Measurements from ENCODE around the gene WFIKKN1. TPM values are rescaled to one million over a fixed set of nuclear protein-coding genes. Genes with fewer than 3 reads are reported as not detected.

WFIKKN1 gene
- total RNA-seq, 2 experiments from 2014 or later, result 0.47 to 1.2 TPM

GRCh38 chr16:673399-673991, 42.7 kb downstream of the WFIKKN1 start:
- no peak overlapping the region for H2AFZ ChIP-seq (ENCODE audit: low read length)
- BruUV-seq (replicated peaks), result TSS peak; percentile 83
- no peak overlapping the region for H3K4me3 ChIP-seq (ENCODE audit: low read depth, low read length, poor library complexity, severe bottlenecking)
- H3K79me2 ChIP-seq (ENCODE audit: insufficient read depth, low read depth, low read length), result peaks cover 7% of the 10 kb centered on the region; the same call in 1 of the 2 replicates
- intact Hi-C loops (cut with micrococcal nuclease; ENCODE audit: unreplicated experiment), result no loop called here
- peaks cover 14% of the 10 kb centered on the region for H3K4me1 ChIP-seq (ENCODE audit: insufficient read depth, low read length, poor library complexity, severe bottlenecking)
- no peaks in the 10 kb centered on the region for H3K9me2 ChIP-seq (ENCODE audit: insufficient read depth, low read length)
- H3K36me3 ChIP-seq (ENCODE audit: insufficient read depth, low read length), result peaks cover 45% of the 10 kb centered on the region
- CTCF ChIA-PET (ENCODE audit: unreplicated experiment), result no interaction called here
- TF ChIP-seq EZH2phosphoT487 (IDR thresholded peaks at IDR 0.05; ENCODE audit: borderline replicate concordance, low read depth, low read length) (no peak), CTCF (conservative IDR thresholded peaks at IDR 0.05; ENCODE audit: low read length) (no peak)
- no peak overlapping the region for H3K4me2 ChIP-seq (ENCODE audit: low read length)
- H3K27ac ChIP-seq (ENCODE audit: low read depth, low read length, poor library complexity, severe bottlenecking), result no peak overlapping the region
- H3K9me3 ChIP-seq (ENCODE audit: low read length), result no peaks in the 10 kb centered on the region
- no peak for DNase-seq (ENCODE audit: low spot score)
- POLR2A ChIA-PET, result no interaction called here
- H4K20me1 ChIP-seq (ENCODE audit: insufficient read depth, low read length), result no peaks in the 10 kb centered on the region; the same call in 1 of the 2 replicates

GRCh38 chr16:674214-674881, 43.6 kb downstream of the WFIKKN1 start:
- BruUV-seq (replicated peaks), result no TSS peak
- Histone ChIP-seq H3K79me2 (ENCODE audit: insufficient read depth, low read depth, low read length) (no peaks in the 10 kb centered on the region), H4K20me1 (ENCODE audit: insufficient read depth, low read length) (no peaks in the 10 kb centered on the region; the same call in 1 of the 2 replicates), H3K4me1 (ENCODE audit: insufficient read depth, low read length, poor library complexity, severe bottlenecking) (peaks cover 13% of the 10 kb centered on the region), H3K36me3 (ENCODE audit: insufficient read depth, low read length) (peaks cover 45% of the 10 kb centered on the region), H3K9me3 (ENCODE audit: low read length) (no peaks in the 10 kb centered on the region), H3K27ac (ENCODE audit: low read depth, low read length, poor library complexity, severe bottlenecking) (no peak overlapping the region), H2AFZ (ENCODE audit: low read length) (no peak overlapping the region), H3K4me2 (ENCODE audit: low read length) (no peak overlapping the region), H3K4me3 (ENCODE audit: low read depth, low read length, poor library complexity, severe bottlenecking) (no peak overlapping the region), H3K9me2 (ENCODE audit: insufficient read depth, low read length) (no peaks in the 10 kb centered on the region)
- no peak for DNase-seq (ENCODE audit: low spot score)
- no peak for TF ChIP-seq EZH2phosphoT487 (IDR thresholded peaks at IDR 0.05; ENCODE audit: borderline replicate concordance, low read depth, low read length)
- no peak for TF ChIP-seq CTCF (conservative IDR thresholded peaks at IDR 0.05; ENCODE audit: low read length)
- CTCF ChIA-PET (ENCODE audit: unreplicated experiment), result no interaction called here
- intact Hi-C loops (cut with micrococcal nuclease; ENCODE audit: unreplicated experiment), result no loop called here
- POLR2A ChIA-PET, result no interaction called here
